Measurements from ENCODE around the gene STMND1. TPM values are rescaled to one million over a fixed set of nuclear protein-coding genes. Genes with fewer than 3 reads are reported as not detected.

STMND1 gene
- total RNA-seq, 1 experiment from 2014 or later: not detected

GRCh38 chr6:17178326-17178725 is 76.5 kb downstream of the STMND1 start:
- Histone ChIP-seq H3K36me3 (no peaks in the 10 kb centered on the region), H3K9me3 (peaks cover 4% of the 10 kb centered on the region; the same call in 1 of the 2 replicates), H3K4me3 (no peak overlapping the region), H3K27me3 (no peaks in the 10 kb centered on the region)
- no peak for DNase-seq

- no peaks in the 10 kb centered on the region for H3K36me3 ChIP-seq
- DNase-seq: peak; percentile 8
- H3K9me3 ChIP-seq: peaks cover 4% of the 10 kb centered on the region; the same call in 1 of the 2 replicates
These were observed 77.1 kb downstream of the STMND1 start for GRCh38 chr6:17178754-17179529.

DNA sequence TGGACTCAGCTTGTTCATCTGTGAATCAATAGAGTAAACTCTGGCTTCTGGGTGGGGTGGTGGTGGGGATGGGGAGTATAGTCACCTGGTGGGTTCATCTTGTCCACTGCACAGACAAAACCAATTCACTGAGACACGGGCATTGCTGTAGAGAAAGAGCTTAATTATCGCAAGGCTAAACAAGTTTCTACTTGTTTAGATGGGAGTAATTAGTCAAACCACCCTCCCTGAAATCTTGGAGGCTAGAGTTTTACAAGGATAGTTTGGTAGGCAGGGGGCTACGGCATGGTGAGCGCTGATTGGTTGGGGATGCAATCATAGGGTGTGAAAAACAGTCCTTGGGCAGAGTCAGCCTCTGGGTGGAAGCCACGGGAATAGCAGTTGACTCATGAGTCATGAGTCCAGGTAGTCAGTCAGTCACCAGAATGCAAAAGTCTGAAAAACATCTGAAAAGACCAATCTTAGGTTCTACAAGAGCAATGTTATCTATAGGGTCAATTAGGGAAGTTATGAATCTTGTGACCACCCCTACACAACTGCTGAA is 77.8 kb downstream of the STMND1 start:
- peaks cover 4% of the 10 kb centered on the region; the same call in 1 of the 2 replicates for H3K9me3 ChIP-seq
- H3K27me3 ChIP-seq: no peaks in the 10 kb centered on the region
- no peaks in the 10 kb centered on the region for H3K36me3 ChIP-seq
- no peak for DNase-seq
- no peak overlapping the region for H3K4me3 ChIP-seq

More at GRCh38 chr6:17178754-17179529, 77.1 kb downstream of the STMND1 start:
- H3K4me3 ChIP-seq: no peak overlapping the region
- no peaks in the 10 kb centered on the region for H3K27me3 ChIP-seq

Other genes starting within 250 kb of the STMND1 start
- gene RBM24, start 179.3 kb downstream of the STMND1 start, total RNA-seq (2014; rRNA removed; shearing (Covaris generic); ENCODE audit: low replicate concordance): 0.33 TPM in 1 of 2 replicates, not detected in the other